PC-3 (cell line): ENCODE data around the gene NEDD9. TPM values are rescaled to one million over a fixed set of nuclear protein-coding genes. Genes with fewer than 3 reads are reported as not detected.

Experiments used
- ATAC-seq: fragments of 200-7000 bp; cut with Tn5 transposase; 2 replicates; pipeline ENCODE4 v1.9.1; 2020; ENCODE audit warnings: mild to moderate bottlenecking, moderate library complexity
- BruUV-seq: library from RNA; stranded (reverse); fragments of 400-500 nt; replicated peaks from 2 replicates; lab custom pipeline; 2021; lab: Mats Ljungman, UMichigan
- CTCF ChIA-PET: fragments of 300-600 bp; sonication (Branson Sonifier 250); formaldehyde crosslinking; loops from one replicate; lab custom pipeline; 2022; ENCODE audit warnings: antibody characterized with exemption; lab: Charles Lee
- POLR2A ChIA-PET: fragments of 300-600 bp; sonication (Branson Sonifier 250); formaldehyde crosslinking; loops from one replicate; lab custom pipeline; 2022; ENCODE audit warnings: antibody characterized with exemption; ENCODE audit not compliant: unreplicated experiment; lab: Charles Lee
- DNase-seq: peaks from one replicate; pipeline ENCODE4 v3.0.0-alpha.2; 2015
- H2AFZ ChIP-seq: fragments of 300-600 bp; sonication (generic); 2 replicates; pipeline ENCODE4 v1.6.0; 2016; ENCODE audit warnings: antibody characterized with exemption, low read length
- H3F3A ChIP-seq: fragments of 300-600 bp; sonication (generic); one replicate; pipeline ENCODE4 v1.6.0; 2017; ENCODE audit warnings: antibody characterized with exemption, low read length, control low read depth, mild to moderate bottlenecking; ENCODE audit not compliant: unreplicated experiment
- H3K27ac ChIP-seq: fragments of 300-600 bp; sonication (generic); 2 replicates; pipeline ENCODE4 v1.5.1; 2016; ENCODE audit warnings: mild to moderate bottlenecking, low read length
- H3K27me3 ChIP-seq: fragments of 300-600 bp; sonication (generic); 2 replicates; pipeline ENCODE4 v1.6.1; 2016; ENCODE audit warnings: low read length, mixed read lengths
- H3K36me3 ChIP-seq: fragments of 300-600 bp; sonication (generic); 2 replicates; pipeline ENCODE4 v1.6.1; 2016; ENCODE audit warnings: low read depth, mixed run types, low read length, mixed read lengths
- H3K4me1 ChIP-seq: fragments of 300-600 bp; sonication (generic); 2 replicates; pipeline ENCODE4 v1.5.1; 2016; ENCODE audit warnings: low read length; ENCODE audit not compliant: insufficient read depth
- H3K4me2 ChIP-seq: fragments of 300-600 bp; sonication (generic); 2 replicates; pipeline ENCODE4 v1.6.0; 2016; ENCODE audit warnings: low read length
- H3K4me3 ChIP-seq: fragments of 300-600 bp; sonication (generic); 2 replicates; pipeline ENCODE4 v1.5.1; 2016; ENCODE audit warnings: mild to moderate bottlenecking, low read length, mixed read lengths
- H3K79me2 ChIP-seq: fragments of 300-600 bp; sonication (generic); 2 replicates; pipeline ENCODE4 v1.6.1; 2017; ENCODE audit warnings: low read length, mixed read lengths
- H3K9ac ChIP-seq: fragments of 300-600 bp; sonication (generic); 2 replicates; pipeline ENCODE4 v1.6.0; 2016; ENCODE audit warnings: mild to moderate bottlenecking, low read length
- H3K9me2 ChIP-seq: fragments of 300-600 bp; sonication (generic); replicated peaks from 2 replicates; pipeline ENCODE4 v1.6.1; 2016; ENCODE audit warnings: mixed run types, low read length, mixed read lengths
- H3K9me3 ChIP-seq: fragments of 300-600 bp; sonication (generic); 2 replicates; pipeline ENCODE4 v1.6.1; 2016; ENCODE audit warnings: low read length, mixed read lengths
- H4K20me1 ChIP-seq: fragments of 300-600 bp; sonication (generic); 2 replicates; pipeline ENCODE4 v1.6.1; 2016; ENCODE audit warnings: low read length, mixed read lengths
- CTCF ChIP-seq: fragments of 300-600 bp; sonication (generic); conservative IDR thresholded peaks from 2 replicates; pipeline ENCODE4 v1.5.1; 2017; ENCODE audit warnings: antibody characterized with exemption, low read depth, mild to moderate bottlenecking, low read length
- EZH2 ChIP-seq: fragments of 300-600 bp; sonication (generic); IDR thresholded peaks from one replicate; pipeline ENCODE4 v1.6.1; 2017; ENCODE audit warnings: antibody characterized with exemption, mild to moderate bottlenecking, low read length; ENCODE audit not compliant: unreplicated experiment
- EZH2phosphoT487 ChIP-seq: fragments of 300-600 bp; sonication (generic); IDR thresholded peaks from 2 replicates; pipeline ENCODE4 v1.6.1; 2018; ENCODE audit warnings: mild to moderate bottlenecking, antibody characterized with exemption, low read length, borderline replicate concordance
- intact Hi-C: fragments of 100-400 bp; cut with micrococcal nuclease; formaldehyde crosslinking; loops from 2 replicates; pipeline ENCODE4 v1.9.0; 2023
- total RNA-seq: library from RNA; depleted of rRNA; stranded (reverse); fragments of >200 nt; gene quantifications from 2 replicates; pipeline ENCODE4 v1.2.3, GENCODE V29; 2014

NEDD9 gene
- total RNA-seq, 1 experiment from 2014 or later, result 12.1 TPM

GRCh38 chr6:11168091-11168635 is 64.3 kb downstream of the NEDD9 start:
- Histone ChIP-seq H3K9ac (no peak overlapping the region), H4K20me1 (no peaks in the 10 kb centered on the region), H3K4me1 (no peaks in the 10 kb centered on the region), H3K9me2 (no peaks in the 10 kb centered on the region), H3K4me3 (no peak overlapping the region), H3K27me3 (no peaks in the 10 kb centered on the region), H3K79me2 (no peaks in the 10 kb centered on the region), H3K36me3 (no peaks in the 10 kb centered on the region), H2AFZ (no peak overlapping the region), H3K9me3 (no peaks in the 10 kb centered on the region), H3K4me2 (no peak overlapping the region), H3F3A (no peaks in the 10 kb centered on the region), H3K27ac (no peak overlapping the region)
- TF ChIP-seq EZH2phosphoT487 (no peak), EZH2 (no peak), CTCF (no peak)
- no peak for ATAC-seq
- no TSS peak for BruUV-seq
- ChIA-PET CTCF (no interaction called here), POLR2A (no interaction called here)
- intact Hi-C loops, result no loop called here
- DNase-seq, result no peak

DNA sequence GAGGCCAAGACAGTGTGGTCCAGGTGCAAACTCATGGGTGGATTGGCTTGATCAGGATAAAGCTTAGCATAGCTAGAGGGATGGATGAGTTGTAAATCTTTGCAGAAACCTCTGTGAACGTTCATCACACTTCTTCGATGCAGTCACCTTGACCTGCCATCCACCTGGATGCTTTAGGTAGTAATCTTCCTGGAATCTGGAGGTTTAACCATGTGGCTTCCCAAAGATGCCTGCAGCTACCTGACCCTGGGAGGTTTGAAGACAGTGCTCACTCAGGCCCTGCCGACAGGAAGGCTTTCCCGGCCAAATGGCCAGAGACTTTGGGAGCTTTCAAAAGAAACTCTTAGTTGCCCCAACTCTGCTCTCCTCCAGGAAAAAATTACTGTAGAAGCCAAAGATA is 65.5 kb downstream of the NEDD9 start:
- H3K79me2 ChIP-seq, result no peaks in the 10 kb centered on the region
- ChIA-PET CTCF (no interaction called here), POLR2A (no interaction called here)
- H3K27me3 ChIP-seq, result no peaks in the 10 kb centered on the region
- no peaks in the 10 kb centered on the region for H3K36me3 ChIP-seq
- no peaks in the 10 kb centered on the region for H4K20me1 ChIP-seq
- H2AFZ ChIP-seq, result no peak overlapping the region
- H3K9me2 ChIP-seq, result no peaks in the 10 kb centered on the region
- ATAC-seq, result no peak
- BruUV-seq, result no TSS peak
- peaks cover 3% of the 10 kb centered on the region for H3K4me1 ChIP-seq
- no peak for DNase-seq
- no peak overlapping the region for H3K4me2 ChIP-seq
- TF ChIP-seq CTCF (no peak), EZH2phosphoT487 (no peak), EZH2 (no peak)
- intact Hi-C loops, result no loop called here
- H3K4me3 ChIP-seq, result no peak overlapping the region
- H3K9ac ChIP-seq, result no peak overlapping the region
- no peaks in the 10 kb centered on the region for H3K9me3 ChIP-seq
- H3K27ac ChIP-seq, result no peak overlapping the region
- H3F3A ChIP-seq, result no peaks in the 10 kb centered on the region
